HepG2 (cell line): ENCODE results near the gene CTSD. TPM values are rescaled to one million over a fixed set of nuclear protein-coding genes. Genes with fewer than 3 reads are reported as not detected.

Experiments used
- ATAC-seq: fragments of 200-7000 bp; cut with Tn5 transposase; 3 replicates; pipeline ENCODE4 v1.9.1; 2020; ENCODE audit warnings: mild to moderate bottlenecking, moderate library complexity
- BruUV-seq: library from RNA; stranded (reverse); fragments of 400-500 nt; replicated peaks from 2 replicates; lab custom pipeline; 2021; lab: Mats Ljungman, UMichigan
- CTCF ChIA-PET: fragments of 300-600 bp; formaldehyde crosslinking; extraction: SDS; loops from one replicate; lab custom pipeline; 2021; ENCODE audit warnings: low total read pairs, inconsistent platforms, low intra/inter-chr PET ratio; lab: Yijun Ruan, JAX
- POLR2A ChIA-PET: fragments of 350-600 bp; sonication (Branson Sonifier 250); formaldehyde crosslinking; loops from one replicate; lab custom pipeline; 2020; ENCODE audit warnings: antibody characterized with exemption, inconsistent platforms; lab: Yijun Ruan, JAX
- DNase-seq: peaks from one replicate; pipeline ENCODE4 v3.0.0-alpha.2; 2015; ENCODE audit warnings: low spot score
- FAIRE-seq: peaks from 3 replicates; lab custom pipeline; 2011; peaks lifted over from hg19 to GRCh38; lab: Jason Lieb, UNC
- H2AFZ ChIP-seq: one replicate; pipeline ENCODE4 v1.6.1; 2011; ENCODE audit warnings: low read length, inconsistent platforms
- H3K27ac ChIP-seq: fragments of 300-600 bp; 3 replicates; pipeline ENCODE4 v1.8.0; 2011; ENCODE audit warnings: mixed run types, mild to moderate bottlenecking, mixed read lengths, low read length, inconsistent platforms; ENCODE audit not compliant: insufficient read depth; ENCODE audit errors: extremely low read length
- H3K27me3 ChIP-seq, 2 experiments: fragments of 200-600 bp in 1 of 2; 2 replicates in 1 of 2; 3 replicates in 1 of 2; pipeline versions ENCODE4 v1.6.0 to v1.8.0; 2011; ENCODE audit warnings: low read length in 2 of 2, mild to moderate bottlenecking in 2 of 2, moderate library complexity in 2 of 2, inconsistent platforms in 1 of 2; ENCODE audit not compliant: insufficient read depth in 2 of 2, control insufficient read depth in 1 of 2
- H3K36me3 ChIP-seq, 2 experiments: fragments of 200-600 bp in 1 of 2; replicated peaks in 1 of 2; 2 replicates in 1 of 2; 3 replicates in 1 of 2; pipeline versions ENCODE4 v1.5.1 to v1.8.0; 2011; ENCODE audit warnings: low read length in 2 of 2, inconsistent platforms in 1 of 2; ENCODE audit not compliant: insufficient read depth in 2 of 2, control insufficient read depth in 1 of 2
- H3K4me1 ChIP-seq: 2 replicates; pipeline ENCODE4 v1.5.1; 2012; ENCODE audit warnings: low read length, inconsistent platforms; ENCODE audit not compliant: insufficient read depth
- H3K4me2 ChIP-seq: 2 replicates; pipeline ENCODE4 v1.6.0; 2011; ENCODE audit warnings: low read depth, low read length, inconsistent platforms
- H3K4me3 ChIP-seq, 3 experiments: fragments of 200-600 bp in 1 of 3; sonication (generic), shearing (Covaris generic) in 1 of 3; replicated peaks in 1 of 3; 2 replicates each; pipeline ENCODE4 v1.5.1; 2011 to 2016; ENCODE audit warnings: low read length in 3 of 3, inconsistent platforms in 2 of 3, low read depth in 2 of 3, mild to moderate bottlenecking in 2 of 3, control low read depth in 1 of 3, mixed read lengths in 1 of 3; ENCODE audit not compliant: insufficient read depth in 1 of 3
- H3K79me2 ChIP-seq: one replicate; pipeline ENCODE4 v1.6.1; 2011; ENCODE audit warnings: low read length, inconsistent platforms; ENCODE audit not compliant: insufficient read depth
- H3K9ac ChIP-seq: 2 replicates; pipeline ENCODE4 v1.6.0; 2011; ENCODE audit warnings: mild to moderate bottlenecking, low read depth, low read length, inconsistent platforms; ENCODE audit not compliant: insufficient read depth
- H3K9me3 ChIP-seq: 2 replicates; pipeline ENCODE4 v1.5.1; 2012; ENCODE audit warnings: mild to moderate bottlenecking, low read length
- H4K20me1 ChIP-seq: 2 replicates; pipeline ENCODE4 v1.6.0; 2011; ENCODE audit warnings: inconsistent platforms, mild to moderate bottlenecking, low read length, moderate library complexity; ENCODE audit not compliant: insufficient read depth
- TOPORS ChIP-seq: sonication (generic); formaldehyde crosslinking; IDR thresholded peaks from 2 replicates; pipeline ENCODE4 v1.8.0; 2023; ENCODE audit warnings: mild to moderate bottlenecking, missing genetic modification reagents
- ZNF382 ChIP-seq: sonication (generic); formaldehyde crosslinking; IDR thresholded peaks from 2 replicates; pipeline ENCODE4 v1.5.0; 2020; ENCODE audit warnings: missing genetic modification reagents, mild to moderate bottlenecking, borderline replicate concordance
- WGBS: methylation state at CpG from one replicate; pipeline ENCODE4 v1.1.6; 2017; ENCODE audit warnings: low lambda C conversion rate; 5-methylcytosine and 5-hydroxymethylcytosine counted together
- in situ Hi-C: cut with HindIII; loops from 2 replicates; pipeline ENCODE4 v1.10.0; 2017; ENCODE audit warnings: low pct_unique_long_range_greater_than_20kb; ENCODE audit not compliant: extremely low pct_ligation_motif_present
- intact Hi-C: fragments of 100-400 bp; cut with micrococcal nuclease; formaldehyde crosslinking; loops from one replicate; pipeline ENCODE4 v1.10.0; 2022; ENCODE audit not compliant: unreplicated experiment
- polyA plus RNA-seq, 8 experiments: library from polyadenylated mRNA; depleted of rRNA in 3 of 8; stranded (reverse) in 7 of 8; unstranded in 1 of 8; fragments of >200 nt; fragmentation: Illumina TruSeq in 4 of 8; extraction: Trizol in 4 of 8; gene quantifications; 2 replicates each; pipeline versions ENCODE4 v1.2.1 to v1.2.3, GENCODE V29; 2011 to 2016; ENCODE audit warnings: low read depth in 4 of 8, missing spikeins in 1 of 8, mixed read lengths in 1 of 8; ENCODE audit not compliant: insufficient read depth in 1 of 8
- total RNA-seq, 5 experiments: library from RNA; depleted of rRNA; stranded (reverse); fragments of >200 nt; fragmentation: Illumina TruSeq; extraction: Trizol; gene quantifications; 2 replicates each; pipeline ENCODE4 v1.2.3, GENCODE V29; 2016; ENCODE audit warnings: low read depth in 1 of 5

CTSD gene
- total and polyA plus RNA-seq, 2 of the 13 experiments (the other 11 are each of a cell fraction or from before 2014, with no cell fraction given) = 143 to 230 TPM

DNA sequence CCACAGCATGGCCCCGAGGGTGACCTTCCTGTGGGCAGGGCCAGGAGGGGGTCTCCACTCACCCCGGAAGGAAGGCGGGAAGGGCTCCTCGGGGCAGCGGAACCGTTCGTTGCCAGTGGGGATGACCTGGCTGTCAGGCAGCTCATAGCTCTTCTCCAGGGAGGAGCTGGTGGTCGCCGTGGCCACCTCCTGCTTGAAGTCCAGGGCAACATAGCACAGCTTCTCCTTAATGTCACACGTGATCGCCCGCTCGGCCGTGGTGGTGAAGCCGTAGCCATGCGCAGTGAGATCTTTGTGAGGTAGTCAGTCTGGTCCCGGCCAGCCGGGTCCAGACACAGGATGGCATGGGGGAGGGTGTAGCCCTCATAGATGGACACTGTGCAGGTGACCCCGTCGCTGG, 39.5 kb upstream of the CTSD start:
- DNase-seq (no peak), FAIRE-seq (no peak), ATAC-seq (no peak)
- Histone ChIP-seq H3K79me2 (no peaks in the 10 kb centered on the region), H3K27ac (no peak overlapping the region), H2AFZ (no peak overlapping the region), H3K9me3 (no peaks in the 10 kb centered on the region), H3K4me2 (no peak overlapping the region), H3K36me3 (no peaks in the 10 kb centered on the region), H3K9ac (no peak overlapping the region), H3K4me1 (no peaks in the 10 kb centered on the region), H4K20me1 (no peaks in the 10 kb centered on the region), H3K4me3 (no peak overlapping the region), H3K27me3 (peaks cover 0 to 24% of the 10 kb centered on the region in 2 experiments; a peak in 2 of 5 replicates)
- TF ChIP-seq ZNF382 (CRISPR knock-in tag) = no peak
- no TSS peak for BruUV-seq
- POLR2A ChIA-PET = no interaction called here
- CTCF ChIA-PET = no interaction called here
- intact Hi-C loops = no loop called here
- in situ Hi-C loops = no loop called here
- WGBS = 64% methylated on average over 11 of the region's 20 CpGs

DNA sequence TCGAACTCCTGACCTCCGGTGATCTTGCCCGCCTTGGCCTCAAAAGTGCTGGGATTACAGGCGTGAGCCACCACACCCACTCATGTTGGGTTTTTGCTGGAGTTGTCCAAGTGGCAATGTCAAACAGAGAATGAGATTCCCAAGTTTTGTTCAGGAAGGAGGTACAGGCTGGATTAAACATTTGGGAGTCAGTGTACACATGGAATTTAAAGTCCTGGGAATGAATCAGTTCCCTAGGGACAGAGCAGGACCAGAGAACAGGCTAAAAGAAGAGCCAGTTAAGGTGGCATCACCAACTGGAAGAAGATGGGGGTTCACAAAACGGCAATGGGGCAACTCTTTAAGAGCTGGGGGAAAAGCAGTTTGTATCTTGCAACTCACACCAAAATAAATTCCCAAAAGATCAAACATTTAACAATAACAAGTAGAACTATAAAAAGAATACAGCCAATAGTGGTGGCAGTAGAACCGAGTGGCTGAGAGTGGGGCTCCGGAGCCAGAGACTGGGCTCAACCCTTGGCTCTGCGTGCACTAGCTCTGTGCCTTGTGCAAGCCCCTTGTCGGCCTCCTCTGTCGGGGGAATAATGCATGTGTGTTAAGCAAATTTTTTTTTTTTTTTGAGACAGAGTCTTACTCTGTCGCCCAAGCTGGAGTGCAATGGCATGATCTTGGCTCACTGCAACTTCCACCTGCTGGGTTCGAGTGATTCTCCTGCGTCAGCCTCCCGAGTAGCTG, 33.8 kb upstream of the CTSD start:
- in situ Hi-C loops = no loop called here

More for the DNA sequence above, 33.8 kb upstream of the CTSD start:
- WGBS = 38% methylated on average over 14 of the region's 14 CpGs
- no TSS peak for BruUV-seq
- Histone ChIP-seq H3K79me2 (no peaks in the 10 kb centered on the region), H3K9ac (no peak overlapping the region), H3K4me1 (no peaks in the 10 kb centered on the region), H3K4me2 (no peak overlapping the region), H2AFZ (no peak overlapping the region), H4K20me1 (no peaks in the 10 kb centered on the region), H3K4me3 (no peak overlapping the region), H3K36me3 (no peaks in the 10 kb centered on the region), H3K27ac (no peak overlapping the region), H3K27me3 (peaks cover 4 to 32% of the 10 kb centered on the region in 2 experiments; a peak in 3 of 5 replicates), H3K9me3 (no peaks in the 10 kb centered on the region)
- intact Hi-C loops = no loop called here
- CTCF ChIA-PET = no interaction called here
- DNase-seq (no peak), ATAC-seq (no peak), FAIRE-seq (no peak)
- no peak for TF ChIP-seq TOPORS
- POLR2A ChIA-PET = no interaction called here
